Measurements from ENCODE around the gene FYB2.

FYB2 gene

DNA sequence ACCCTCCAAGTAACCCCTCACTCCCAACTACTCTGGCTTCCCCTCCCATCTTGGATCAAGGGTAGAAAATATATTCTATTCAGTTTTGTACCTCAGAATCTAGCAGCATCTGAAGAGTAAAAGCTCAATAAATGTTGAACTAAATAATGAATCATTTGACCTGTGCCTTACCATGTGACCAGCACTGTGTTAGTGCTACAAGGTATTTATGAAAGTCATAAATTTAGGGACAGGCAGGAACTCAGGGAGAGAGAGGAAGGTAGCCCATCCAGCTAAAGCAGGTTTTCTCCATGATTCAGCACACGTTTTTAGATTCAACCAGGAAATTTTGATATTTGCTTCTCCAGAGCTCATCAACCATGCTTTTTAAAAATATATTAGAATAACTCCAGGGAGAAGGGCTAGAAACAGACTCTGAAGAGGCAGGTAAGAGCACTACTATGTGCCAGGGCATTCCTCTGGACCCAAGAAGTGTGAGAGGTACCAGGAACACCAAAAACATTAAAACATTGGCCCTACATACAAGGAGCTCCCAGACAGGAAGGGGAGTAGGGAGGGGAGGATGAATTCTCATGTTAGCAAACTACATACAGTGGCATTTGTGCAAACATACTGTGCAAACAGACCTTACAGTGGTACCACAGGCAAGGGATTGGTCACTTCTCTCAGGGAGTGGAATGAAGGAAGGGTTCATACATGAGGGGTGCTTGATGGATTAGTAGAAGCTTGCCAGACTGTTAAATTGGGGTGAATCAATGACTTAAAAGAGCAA, 64.3 kb downstream of the FYB2 start:
- DNase-seq (ENCODE audit: low read depth), result no peak
- no peak overlapping the region for H3K4me3 ChIP-seq (ENCODE audit: low read depth, low read length)

GRCh38 chr1:56745231-56745630, 74.0 kb downstream of the FYB2 start:
- no peak for DNase-seq (ENCODE audit: low read depth)
- no peak overlapping the region for H3K4me3 ChIP-seq (ENCODE audit: low read depth, low read length)

DNA sequence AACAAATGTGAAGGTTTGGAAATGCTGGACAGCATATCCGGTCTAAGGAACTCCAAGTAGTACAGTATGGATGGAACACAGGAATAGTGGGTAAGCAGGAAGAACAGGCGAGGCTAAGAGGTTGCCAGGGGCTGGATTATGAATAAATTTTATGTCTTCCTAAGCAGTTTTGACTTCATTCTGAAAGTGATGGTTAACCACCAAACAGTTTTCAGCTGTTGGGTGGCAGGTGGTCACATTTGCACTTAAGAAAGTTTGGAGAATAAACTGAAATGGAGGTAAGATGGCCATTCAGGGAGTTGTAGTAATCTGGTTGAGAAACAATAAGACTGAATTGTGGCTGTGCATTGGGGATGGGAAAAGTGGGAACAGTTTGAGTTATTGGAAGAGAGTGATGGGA, 90.2 kb downstream of the FYB2 start:
- no peak overlapping the region for H3K4me3 ChIP-seq (ENCODE audit: low read depth, low read length)
- DNase-seq (ENCODE audit: low read depth), result no peak

GRCh38 chr1:56726706-56727105, 92.5 kb downstream of the FYB2 start:
- no peak for DNase-seq (ENCODE audit: low read depth)
- no peak overlapping the region for H3K4me3 ChIP-seq (ENCODE audit: low read depth, low read length)

- H3K4me3 ChIP-seq (ENCODE audit: low read depth, low read length), result no peak overlapping the region
- no peak for DNase-seq (ENCODE audit: low read depth)
These were observed 100.0 kb downstream of the FYB2 start for GRCh38 chr1:56719171-56719570.

GRCh38 chr1:56715156-56715555, 104.0 kb downstream of the FYB2 start:
- no peak for DNase-seq (ENCODE audit: low read depth)

DNA sequence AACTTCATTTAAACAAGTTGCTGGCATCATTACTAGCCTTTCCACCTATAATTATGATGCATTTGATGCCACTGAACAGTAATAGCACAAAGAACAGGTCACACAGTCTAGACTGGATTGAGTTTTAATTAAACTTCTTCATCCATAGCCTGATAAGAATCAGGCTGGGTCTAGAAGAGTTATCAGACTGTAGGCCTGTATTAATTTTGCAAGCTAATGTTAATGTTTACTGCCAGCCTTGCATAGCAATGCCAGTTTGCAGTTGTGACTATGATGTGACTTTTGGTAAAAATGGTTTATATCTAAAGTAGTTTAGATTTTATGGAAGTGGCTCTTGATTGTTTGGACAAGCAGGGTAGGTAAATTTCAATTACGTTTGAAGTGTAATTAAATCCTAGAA, 106.1 kb downstream of the FYB2 start:
- no peak for DNase-seq (ENCODE audit: low read depth)
- no peak overlapping the region for H3K4me3 ChIP-seq (ENCODE audit: low read depth, low read length)

More at GRCh38 chr1:56715156-56715555, 104.0 kb downstream of the FYB2 start:
- no peak overlapping the region for H3K4me3 ChIP-seq (ENCODE audit: low read depth, low read length)

- no peak for DNase-seq (ENCODE audit: low read depth)
These were observed 107.1 kb downstream of the FYB2 start for GRCh38 chr1:56712150-56712549.

DNA sequence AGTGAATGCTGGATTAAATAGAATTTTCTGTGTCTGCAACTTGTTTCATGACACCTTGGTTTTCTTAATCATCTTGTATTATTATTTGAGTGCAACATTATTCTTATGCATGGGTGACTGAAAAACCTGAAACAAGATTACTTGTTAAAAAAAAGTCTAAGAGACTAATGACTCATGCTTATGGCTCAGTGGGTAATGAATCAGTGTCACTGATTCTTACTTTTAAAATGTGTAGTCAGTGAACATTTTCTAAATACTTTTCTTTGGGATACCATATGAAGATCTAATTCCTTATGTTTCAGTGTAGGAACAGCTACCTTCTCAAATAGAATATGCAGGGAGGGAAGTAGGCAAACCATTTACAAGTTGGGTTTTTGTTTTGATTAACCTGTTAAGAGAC, 108.6 kb downstream of the FYB2 start:
- DNase-seq (ENCODE audit: low read depth), result peak; percentile 36
- no peak overlapping the region for H3K4me3 ChIP-seq (ENCODE audit: low read depth, low read length)

More at GRCh38 chr1:56712150-56712549, 107.1 kb downstream of the FYB2 start:
- H3K4me3 ChIP-seq (ENCODE audit: low read depth, low read length), result no peak overlapping the region

DNA sequence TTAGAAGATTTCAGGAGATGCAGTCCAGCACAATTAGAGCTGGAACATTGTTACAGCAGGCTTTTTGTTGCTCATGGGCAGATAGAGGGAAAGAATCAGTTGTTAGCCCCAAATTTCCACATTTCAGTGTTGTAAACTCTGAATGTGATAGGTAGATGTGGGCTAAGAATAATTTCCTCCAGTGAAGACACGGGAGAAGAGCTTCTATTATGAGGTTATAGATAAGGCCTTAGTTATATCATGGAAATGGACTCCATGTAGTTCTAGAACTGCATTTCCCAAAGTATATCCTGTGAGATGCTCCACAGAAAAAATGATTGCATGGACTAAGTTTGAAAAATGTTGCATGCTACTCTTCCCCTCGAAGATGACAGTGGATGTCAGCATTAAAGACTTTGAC, 109.2 kb downstream of the FYB2 start:
- DNase-seq (ENCODE audit: low read depth), result no peak
- H3K4me3 ChIP-seq (ENCODE audit: low read depth, low read length), result no peak overlapping the region

- DNase-seq (ENCODE audit: low read depth), result peak; percentile 14
- H3K4me3 ChIP-seq (ENCODE audit: low read depth, low read length), result no peak overlapping the region
These were observed 109.8 kb downstream of the FYB2 start for GRCh38 chr1:56709269-56709880.

- DNase-seq (ENCODE audit: low read depth), result no peak
- no peak overlapping the region for H3K4me3 ChIP-seq (ENCODE audit: low read depth, low read length)
These were observed 111.8 kb downstream of the FYB2 start for GRCh38 chr1:56707379-56707778.

DNA sequence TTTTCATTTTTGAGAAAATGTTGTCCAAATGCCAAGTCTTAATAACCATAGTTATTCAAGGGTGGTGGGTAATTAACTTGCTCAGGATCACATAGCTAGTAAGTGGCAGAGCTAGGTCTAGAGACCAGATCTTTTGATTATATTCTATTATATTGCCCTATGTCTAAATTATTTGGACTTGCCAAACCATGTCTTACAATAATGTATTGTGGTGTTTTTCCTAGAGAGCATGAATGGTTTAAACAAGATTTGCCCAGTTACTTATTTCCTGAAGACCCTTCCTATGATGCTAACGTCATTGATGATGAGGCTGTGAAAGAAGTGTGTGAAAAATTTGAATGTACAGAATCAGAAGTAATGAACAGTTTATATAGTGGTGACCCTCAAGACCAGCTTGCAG, 115.5 kb downstream of the FYB2 start:
- no peak for DNase-seq (ENCODE audit: low read depth)
- H3K4me3 ChIP-seq (ENCODE audit: low read depth, low read length), result no peak overlapping the region

- no peak overlapping the region for H3K4me3 ChIP-seq (ENCODE audit: low read depth, low read length)
- DNase-seq (ENCODE audit: low read depth), result no peak
These were observed 122.5 kb downstream of the FYB2 start for GRCh38 chr1:56696663-56697062.

- DNase-seq (ENCODE audit: low read depth), result peak; percentile 39
- no peak overlapping the region for H3K4me3 ChIP-seq (ENCODE audit: low read depth, low read length)
These were observed 130.6 kb downstream of the FYB2 start for GRCh38 chr1:56688522-56689026.

- no peak overlapping the region for H3K4me3 ChIP-seq (ENCODE audit: low read depth, low read length)
- DNase-seq (ENCODE audit: low read depth), result peak; percentile 31
These were observed 133.0 kb downstream of the FYB2 start for GRCh38 chr1:56686169-56686568.

DNA sequence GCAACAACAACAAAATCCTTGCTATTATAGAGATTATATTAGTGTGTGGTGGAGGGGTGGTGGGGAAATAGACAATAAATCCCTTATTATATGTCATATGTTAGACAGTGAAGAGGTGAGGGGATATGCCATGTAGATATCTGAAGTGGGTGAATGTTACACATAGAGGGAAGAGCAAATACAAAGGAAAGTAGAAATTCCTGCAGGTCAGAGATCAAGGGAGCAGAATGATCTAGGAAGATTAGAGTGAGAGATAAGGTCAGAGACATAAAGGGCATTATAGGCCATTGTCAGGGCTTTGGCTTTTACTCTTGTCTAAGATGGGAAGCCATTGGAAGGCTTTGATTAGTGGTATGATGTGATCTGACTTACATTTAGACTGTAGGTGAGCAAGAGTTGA, 135.6 kb downstream of the FYB2 start:
- DNase-seq (ENCODE audit: low read depth), result no peak
- no peak overlapping the region for H3K4me3 ChIP-seq (ENCODE audit: low read depth, low read length)

DNA sequence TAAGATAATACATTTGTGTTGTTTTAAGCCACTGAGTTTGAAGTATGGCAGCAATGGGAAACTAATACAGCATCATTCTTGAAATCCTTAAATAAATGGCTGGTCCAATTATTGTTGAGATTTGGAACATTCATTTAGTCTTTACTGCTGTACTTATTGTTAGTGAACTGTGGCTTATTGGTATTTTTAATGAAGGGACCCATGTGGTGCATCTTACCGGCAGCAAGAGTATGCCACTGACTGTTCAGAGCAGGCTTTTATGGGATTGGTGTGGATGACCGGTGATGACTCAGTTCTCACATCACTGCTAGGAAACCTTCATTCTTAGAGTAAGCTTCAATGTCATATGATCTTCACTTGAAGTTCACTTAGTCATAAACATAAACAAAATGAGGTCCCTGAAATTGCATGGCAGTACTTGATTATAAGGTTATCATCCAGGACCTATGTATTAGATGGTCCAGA, 142.6 kb downstream of the FYB2 start:
- DNase-seq (ENCODE audit: low read depth), result peak; percentile 66
- H3K4me3 ChIP-seq (ENCODE audit: low read depth, low read length), result no peak overlapping the region

GRCh38 chr1:56675763-56676162, 143.4 kb downstream of the FYB2 start:
- no peak overlapping the region for H3K4me3 ChIP-seq (ENCODE audit: low read depth, low read length)
- DNase-seq (ENCODE audit: low read depth), result no peak

- DNase-seq (ENCODE audit: low read depth), result no peak
- no peak overlapping the region for H3K4me3 ChIP-seq (ENCODE audit: low read depth, low read length)
These were observed 146.6 kb downstream of the FYB2 start for GRCh38 chr1:56672579-56672978.

DNA sequence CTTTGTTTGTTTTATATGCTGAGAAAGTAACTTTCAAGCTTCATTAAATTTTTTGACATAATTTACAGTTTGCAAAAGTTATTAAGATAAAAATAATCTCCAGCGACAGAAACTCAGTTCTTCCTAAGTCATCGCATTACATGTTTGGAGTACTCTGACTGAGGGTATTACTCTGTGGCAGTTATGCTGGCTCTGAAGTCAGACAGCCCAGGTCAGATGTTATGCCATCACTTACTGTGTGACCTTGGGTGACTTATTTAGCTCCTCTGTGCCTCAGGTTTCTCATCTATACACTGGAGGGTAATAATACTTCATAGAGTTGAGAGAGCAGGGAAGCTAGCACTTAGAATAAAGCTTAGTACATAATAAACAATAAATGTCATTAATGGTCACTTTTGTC, 147.7 kb downstream of the FYB2 start:
- H3K4me3 ChIP-seq (ENCODE audit: low read depth, low read length), result no peak overlapping the region
- DNase-seq (ENCODE audit: low read depth), result no peak

All from skeletal muscle cell (primary cell).